ENCODE results near the gene PRR5.

PRR5 gene

GRCh38 chr22:44697423-44698141 is 4.4 kb upstream of the PRR5 start:
- peak; percentile 48 for TF ChIP-seq FOXP2 (optimal IDR thresholded peaks at IDR 0.05; ENCODE audit: borderline replicate concordance, extremely low read depth, extremely low read length, insufficient read depth)
- no peak for TF ChIP-seq SIN3A (IDR thresholded peaks at IDR 0.05; ENCODE audit: borderline replicate concordance, insufficient read depth, low read length)
- no peak for TF ChIP-seq TAF1 (IDR thresholded peaks at IDR 0.05; ENCODE audit: borderline replicate concordance, insufficient read depth, low read length)
- TF ChIP-seq POLR2AphosphoS5 (IDR thresholded peaks at IDR 0.05; ENCODE audit: low read depth, low read length): no peak
- 0 out of 4 replicates have a peak, but pooled peaks of 1 of the 2 experiments have one; percentile 23 for TF ChIP-seq REST (IDR thresholded peaks at IDR 0.05; ENCODE audit: insufficient read depth in 1 of 2, low read depth in 2 of 2, low read length in 2 of 2)

GRCh38 chr22:44698531-44699421 is 3.2 kb upstream of the PRR5 start:
- TF ChIP-seq TAF1 (IDR thresholded peaks at IDR 0.05; ENCODE audit: borderline replicate concordance, insufficient read depth, low read length) (no peak), FOXP2 (optimal IDR thresholded peaks at IDR 0.05; ENCODE audit: borderline replicate concordance, extremely low read depth, extremely low read length, insufficient read depth) (no peak), REST (IDR thresholded peaks at IDR 0.05; ENCODE audit: insufficient read depth in 1 of 2, low read depth in 2 of 2, low read length in 2 of 2) (no peak), POLR2AphosphoS5 (IDR thresholded peaks at IDR 0.05; ENCODE audit: low read depth, low read length) (no peak), SIN3A (IDR thresholded peaks at IDR 0.05; ENCODE audit: borderline replicate concordance, insufficient read depth, low read length) (no peak)

GRCh38 chr22:44700456-44700855 is 1.5 kb upstream of the PRR5 start:
- TF ChIP-seq FOXP2 (optimal IDR thresholded peaks at IDR 0.05; ENCODE audit: borderline replicate concordance, extremely low read depth, extremely low read length, insufficient read depth): no peak
- TF ChIP-seq TAF1 (IDR thresholded peaks at IDR 0.05; ENCODE audit: borderline replicate concordance, insufficient read depth, low read length): no peak
- TF ChIP-seq POLR2AphosphoS5 (IDR thresholded peaks at IDR 0.05; ENCODE audit: low read depth, low read length): no peak
- TF ChIP-seq REST (IDR thresholded peaks at IDR 0.05; ENCODE audit: insufficient read depth in 1 of 2, low read depth in 2 of 2, low read length in 2 of 2): no peak
- no peak for TF ChIP-seq SIN3A (IDR thresholded peaks at IDR 0.05; ENCODE audit: borderline replicate concordance, insufficient read depth, low read length)

GRCh38 chr22:44701187-44701790 is 715 bp upstream of the PRR5 start:
- TF ChIP-seq REST (IDR thresholded peaks at IDR 0.05; ENCODE audit: insufficient read depth in 1 of 2, low read depth in 2 of 2, low read length in 2 of 2) (no peak), SIN3A (IDR thresholded peaks at IDR 0.05; ENCODE audit: borderline replicate concordance, insufficient read depth, low read length) (no peak), FOXP2 (optimal IDR thresholded peaks at IDR 0.05; ENCODE audit: borderline replicate concordance, extremely low read depth, extremely low read length, insufficient read depth) (no peak), POLR2AphosphoS5 (IDR thresholded peaks at IDR 0.05; ENCODE audit: low read depth, low read length) (no peak), TAF1 (IDR thresholded peaks at IDR 0.05; ENCODE audit: borderline replicate concordance, insufficient read depth, low read length) (no peak)
